HG03342 (cell line): ENCODE data around the gene DHRS12.

Experiments used
- ATAC-seq: cut with Tn5 transposase; IDR thresholded peaks from one replicate; pipeline ENCODE4 v1.9.1; 2021; ENCODE audit warnings: mild to moderate bottlenecking, moderate library complexity; ENCODE audit not compliant: unreplicated experiment

The DHRS12 gene

GRCh38 chr13:51803422-51804294 lies at the start of gene DHRS12:
Gene DHRS12 (minus strand): TSS chr13:51804163. CDS start chr13:51799659, 4,504 bp downstream.
- ATAC-seq, result peak; percentile 81

GRCh38 chr13:51849145-51850101 lies 45.5 kb upstream of the DHRS12 start:
- no peak for ATAC-seq

- no peak for ATAC-seq
Observed at GRCh38 chr13:51848674-51849073, 44.7 kb upstream of the DHRS12 start.

GRCh38 chr13:51846756-51847155 lies 42.8 kb upstream of the DHRS12 start:
- ATAC-seq, result no peak

DNA sequence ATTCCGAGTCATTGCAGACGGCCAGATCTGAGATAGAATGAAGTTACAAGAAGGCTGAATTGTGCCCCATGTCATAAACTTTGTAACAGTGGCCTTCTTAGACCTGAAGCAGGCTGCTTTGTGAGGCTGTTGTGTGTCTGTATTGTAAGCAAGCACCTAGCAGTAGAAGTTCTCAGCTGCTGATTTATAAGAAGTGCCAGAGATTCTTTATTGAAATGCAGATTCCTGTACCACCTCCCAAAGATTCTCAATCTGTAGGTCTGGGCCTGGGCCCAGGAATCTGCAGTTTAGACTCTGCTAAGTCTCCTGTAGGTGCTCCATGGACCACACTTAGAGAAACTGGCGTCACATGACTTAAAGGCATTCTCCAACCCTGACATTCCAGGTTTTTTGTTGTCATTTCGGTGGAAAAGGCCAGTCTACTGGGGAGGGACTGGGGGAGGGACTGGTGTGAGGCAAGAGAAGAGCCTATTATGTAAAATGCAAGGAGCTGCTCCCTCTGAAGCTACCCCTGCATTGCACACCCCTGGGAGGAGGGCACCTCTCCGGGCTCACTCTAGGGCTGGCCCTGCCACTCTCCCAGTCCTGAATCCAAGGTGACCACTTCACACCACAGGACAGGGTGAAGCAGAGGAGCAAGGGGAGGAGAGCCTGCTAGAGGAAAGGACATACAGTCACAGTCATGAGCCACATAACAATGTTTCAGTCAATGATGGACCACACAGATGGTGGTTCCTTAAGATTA lies 41.8 kb upstream of the DHRS12 start:
- ATAC-seq, result no peak

DNA sequence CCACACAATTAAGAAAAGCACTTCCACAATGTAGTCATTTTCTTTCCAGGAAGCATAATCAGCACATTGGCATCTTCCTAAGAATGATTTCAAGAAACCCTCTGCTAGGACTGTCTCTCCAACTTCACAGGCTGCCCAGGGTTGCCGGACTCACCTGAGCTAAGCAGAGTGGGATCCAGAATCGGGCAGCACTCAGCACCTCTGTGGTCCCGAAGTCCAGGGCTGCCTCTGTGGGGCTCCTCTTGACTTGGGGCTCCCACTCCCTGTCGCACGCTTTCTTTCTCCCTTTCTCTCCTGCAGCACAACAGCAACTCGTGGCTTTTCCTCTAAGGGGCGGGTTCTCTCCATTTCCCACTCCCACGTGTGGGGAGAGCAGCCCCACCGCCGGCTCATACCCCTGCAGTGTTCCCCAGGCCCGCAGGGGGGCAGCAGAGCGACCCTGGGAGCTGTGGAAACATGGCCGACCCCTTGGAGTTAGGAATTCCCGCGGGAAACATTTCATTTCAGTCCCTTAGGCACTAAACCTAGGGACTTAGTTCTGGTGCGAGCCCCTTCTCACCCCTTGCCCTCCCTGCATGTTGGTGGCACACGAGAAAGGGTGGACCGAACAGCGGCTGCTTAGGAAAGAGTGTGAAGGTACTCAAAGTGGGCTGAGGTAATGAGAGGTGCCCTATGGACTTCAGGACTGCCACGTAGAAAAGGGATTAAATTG lies 41.1 kb upstream of the DHRS12 start, which contains the start of gene TMEM272:
TSS of gene TMEM272 (minus strand) at position 316 of the 712 bp plus-strand sequence. CDS start 6,647 bp downstream, outside the sequence.
- ATAC-seq, result peak; percentile 57

DNA sequence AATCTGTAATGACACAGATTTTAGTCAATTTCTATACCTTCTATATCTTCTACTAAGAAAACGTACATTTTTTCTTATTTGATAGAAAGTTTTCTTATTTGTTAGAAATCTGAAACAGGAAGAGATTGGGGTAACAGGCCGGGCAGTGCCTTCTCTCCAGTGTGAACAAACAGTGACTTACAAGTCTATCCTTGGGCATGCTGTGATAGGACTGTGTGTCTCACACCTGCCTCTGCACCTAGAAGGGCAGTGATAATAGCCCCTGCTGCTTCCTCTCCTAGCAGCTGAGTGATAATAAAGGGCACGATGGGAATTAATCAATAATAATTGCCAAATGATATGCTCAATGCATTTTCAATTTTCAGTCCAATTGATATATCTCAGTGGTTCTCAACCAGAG lies 39.6 kb upstream of the DHRS12 start:
- ATAC-seq, result no peak

- ATAC-seq, result no peak
Observed at GRCh38 chr13:51841732-51842131, 37.8 kb upstream of the DHRS12 start.

DNA sequence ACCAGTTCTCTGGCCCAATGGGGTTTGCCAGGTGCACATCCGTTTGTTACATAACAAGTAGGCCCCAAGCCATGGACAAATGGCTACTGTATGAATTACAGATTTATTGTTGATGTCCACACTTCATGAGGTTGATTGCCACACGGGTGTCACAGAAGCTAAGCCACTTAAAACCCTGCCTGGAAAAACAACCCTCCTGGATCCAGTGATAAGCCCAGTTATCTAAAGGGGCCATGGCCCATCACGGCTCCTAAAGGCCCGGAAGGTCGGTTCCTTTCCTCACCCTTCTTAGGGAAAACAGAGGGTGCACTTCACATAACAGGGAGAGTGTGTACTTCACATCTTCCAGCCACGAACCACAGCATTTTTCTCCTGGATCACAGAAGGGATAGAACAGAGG lies 37.0 kb upstream of the DHRS12 start:
- no peak for ATAC-seq

DNA sequence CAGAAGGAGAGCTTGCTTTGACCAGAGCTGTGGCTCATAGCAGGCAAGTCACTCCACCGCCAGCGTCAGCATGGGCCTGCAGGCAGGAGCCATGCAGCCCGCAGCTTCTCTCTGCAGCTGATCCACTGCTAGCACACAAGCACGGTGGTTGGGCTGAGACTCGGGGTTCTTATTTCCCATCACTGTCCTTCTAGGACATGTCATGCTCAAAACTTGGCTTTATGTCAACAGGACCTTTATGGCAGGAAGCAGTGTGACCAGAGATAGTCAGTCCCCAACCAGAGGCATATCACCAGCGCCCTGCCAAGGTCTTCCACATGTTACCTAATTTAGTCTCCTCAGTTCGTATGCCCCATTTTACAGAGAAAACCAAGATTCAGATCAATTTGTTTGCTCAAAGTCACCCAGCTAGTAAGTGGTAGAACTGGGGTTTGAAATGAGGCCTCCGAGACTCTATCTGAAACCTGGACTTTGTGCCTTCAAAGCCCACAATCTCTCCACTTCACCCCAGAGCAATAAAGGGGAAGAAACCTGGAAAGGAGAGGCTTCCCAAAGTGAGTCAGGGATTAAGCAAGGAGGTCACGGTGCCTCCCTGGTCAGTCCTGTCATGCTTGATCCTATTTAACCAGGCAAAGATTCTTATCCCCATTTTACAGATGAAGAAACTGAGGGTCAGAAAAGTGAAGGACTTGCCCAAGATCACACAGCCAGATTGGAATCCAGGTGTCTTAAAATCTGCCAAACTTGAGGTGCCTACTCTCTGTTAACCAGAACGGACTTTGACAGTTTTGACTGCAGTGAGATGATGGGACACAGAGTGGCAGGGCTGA lies 36.0 kb upstream of the DHRS12 start:
- no peak for ATAC-seq

GRCh38 chr13:51838240-51838846 lies 34.4 kb upstream of the DHRS12 start:
- ATAC-seq, result no peak

GRCh38 chr13:51837016-51837415 lies 33.1 kb upstream of the DHRS12 start:
- ATAC-seq, result no peak

DNA sequence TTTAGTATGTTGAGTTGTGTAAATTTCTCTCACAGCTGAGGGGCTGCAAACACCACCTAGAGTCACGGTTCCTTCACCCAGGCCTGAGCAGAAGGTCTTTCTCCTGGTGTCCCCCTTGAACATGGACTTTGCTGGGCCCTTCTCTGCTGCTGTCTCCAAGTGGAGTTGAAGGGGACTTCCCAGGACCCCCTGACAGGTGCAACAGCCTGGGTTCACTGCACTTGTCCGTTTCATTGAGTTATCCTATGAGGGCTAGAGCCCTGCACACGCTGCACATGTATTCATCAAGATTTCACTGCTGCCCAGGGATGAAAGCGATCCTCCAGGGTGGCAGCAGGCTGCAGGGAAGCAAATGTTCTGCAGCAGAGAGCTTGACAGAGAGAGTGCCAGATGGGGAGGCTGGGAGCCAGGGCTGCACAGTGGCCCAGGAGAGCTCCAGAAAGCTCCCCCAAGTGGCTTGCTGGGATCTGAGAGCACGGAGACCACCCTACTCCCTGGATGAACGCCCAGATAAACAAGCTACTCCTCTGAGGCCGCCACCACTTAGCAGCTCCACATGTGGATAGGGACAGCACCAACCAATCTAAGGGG lies 30.7 kb upstream of the DHRS12 start:
- no peak for ATAC-seq

DNA sequence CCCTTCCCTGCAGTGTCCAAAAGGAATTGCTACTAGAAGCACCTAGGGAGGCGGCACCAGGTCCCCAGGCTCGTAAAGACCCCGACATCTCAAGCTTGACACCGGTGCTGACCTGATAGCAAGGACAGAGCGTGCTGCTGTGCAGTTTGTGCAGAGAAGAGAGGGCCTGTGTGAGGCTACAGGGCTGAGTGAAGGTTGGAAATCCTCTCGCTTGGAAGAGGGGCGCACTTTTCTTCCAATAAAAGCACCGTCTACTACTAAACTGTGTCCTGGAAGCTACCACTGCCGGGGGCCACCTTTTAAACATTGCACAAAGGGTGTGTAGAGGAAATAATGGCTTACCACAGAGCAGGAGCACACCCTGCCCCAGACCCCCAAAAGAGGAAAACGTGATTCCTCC lies 30.0 kb upstream of the DHRS12 start:
- ATAC-seq, result no peak

DNA sequence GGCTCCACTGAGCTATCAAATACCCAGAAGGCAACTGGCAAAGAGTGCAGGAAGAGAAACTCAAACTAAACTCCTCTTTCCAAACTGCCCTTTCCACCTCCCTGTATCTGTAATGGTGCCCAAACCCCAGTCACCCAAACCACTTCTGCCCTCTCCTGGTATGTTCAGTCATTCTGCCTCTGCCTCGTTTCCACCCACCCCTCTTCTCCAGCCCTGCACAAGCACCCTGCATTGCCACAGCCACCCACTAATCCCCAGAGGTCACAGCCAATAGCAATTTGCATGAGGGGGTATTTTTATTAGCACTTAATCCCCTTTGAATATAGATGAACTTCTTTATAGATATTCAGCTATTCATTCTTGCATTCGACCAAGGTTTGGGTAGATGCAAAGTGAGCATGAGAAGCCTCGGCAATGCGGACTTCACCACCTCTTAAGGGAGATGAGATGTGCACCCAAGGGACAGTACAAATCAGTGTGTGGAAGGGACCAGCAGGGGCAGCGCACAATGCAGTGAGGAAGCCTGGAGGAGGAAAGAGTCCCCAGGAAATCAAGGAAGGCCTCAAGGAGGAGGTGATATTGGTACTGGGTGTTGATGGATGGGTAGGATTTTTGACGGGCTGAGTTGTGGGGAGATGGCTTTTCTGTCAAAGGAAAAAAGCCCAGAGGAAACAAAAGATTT lies 28.6 kb upstream of the DHRS12 start:
- ATAC-seq, result peak; percentile 80

DNA sequence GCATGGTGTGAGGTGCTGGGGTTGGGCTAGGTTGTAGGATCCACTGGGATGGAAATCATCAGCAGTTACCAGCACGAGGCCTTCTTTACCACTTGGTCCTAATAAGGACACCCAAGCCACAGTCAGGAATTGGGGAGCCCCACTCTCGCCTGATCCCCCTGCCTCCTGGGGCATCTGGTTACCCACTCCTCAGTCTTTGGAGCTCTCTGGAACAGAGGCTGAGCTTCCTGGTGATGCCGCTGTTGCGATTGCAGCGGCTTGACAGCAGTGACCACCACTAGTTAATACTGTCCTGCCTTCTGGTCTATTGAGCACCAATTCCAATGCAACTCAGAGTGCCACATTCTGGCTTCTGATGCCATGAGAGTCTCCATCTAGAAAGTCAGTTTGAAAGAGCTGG lies 27.6 kb upstream of the DHRS12 start:
- no peak for ATAC-seq

DNA sequence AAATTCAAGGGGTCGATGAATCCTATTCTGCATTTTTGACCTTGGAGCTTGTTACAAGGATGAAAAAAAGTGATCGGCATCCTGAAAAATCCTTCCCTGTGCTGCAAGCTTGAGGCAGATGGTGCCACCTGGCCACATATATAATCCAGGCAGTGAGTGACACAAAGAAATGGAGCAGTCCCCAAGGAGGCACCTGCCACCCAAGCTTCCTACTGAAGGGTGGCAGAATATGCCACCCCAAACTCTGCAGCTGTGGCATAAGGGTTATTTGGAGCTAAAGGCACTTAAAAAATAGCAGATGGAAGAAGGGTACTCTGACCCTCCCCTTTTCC lies 25.6 kb upstream of the DHRS12 start:
- no peak for ATAC-seq
